GM18508 (cell line): ENCODE results near the gene PCP2.
"Not testable (repeated sequence)": the region's sequence is repeated elsewhere in the genome, so short reads cannot be mapped to it uniquely, and the experiment has no call there.

ENCODE experiments used
- ATAC-seq: cut with Tn5 transposase; IDR thresholded peaks from one replicate; pipeline ENCODE4 v1.9.1; 2021; ENCODE audit warnings: moderate number of reproducible peaks; ENCODE audit not compliant: insufficient read depth, unreplicated experiment

Gene PCP2

GRCh38 chr19:7662657-7663056 lies 29.1 kb upstream of the PCP2 start:
- no peak for ATAC-seq

- no peak for ATAC-seq
Measured at GRCh38 chr19:7661744-7662538, 28.4 kb upstream of the PCP2 start.

GRCh38 chr19:7658219-7658686 lies 24.7 kb upstream of the PCP2 start:
- no peak for ATAC-seq

GRCh38 chr19:7657131-7657751 lies 23.7 kb upstream of the PCP2 start:
- ATAC-seq: no peak

GRCh38 chr19:7655581-7655980 lies 22.1 kb upstream of the PCP2 start:
- ATAC-seq: no peak

GRCh38 chr19:7654401-7654800 lies 20.9 kb upstream of the PCP2 start:
- ATAC-seq: no peak

- ATAC-seq: no peak
Measured at GRCh38 chr19:7652061-7652641, 18.6 kb upstream of the PCP2 start.

- no peak for ATAC-seq
Measured at GRCh38 chr19:7650148-7650547, 16.6 kb upstream of the PCP2 start.

GRCh38 chr19:7648265-7649014 lies 14.9 kb upstream of the PCP2 start:
- no peak for ATAC-seq

- ATAC-seq: no peak
Measured at GRCh38 chr19:7647156-7647555, 13.6 kb upstream of the PCP2 start.

- ATAC-seq: no peak
Measured at GRCh38 chr19:7646426-7646700, 12.8 kb upstream of the PCP2 start.

GRCh38 chr19:7645656-7646425 lies 12.3 kb upstream of the PCP2 start:
- ATAC-seq: no peak

- no peak for ATAC-seq
Measured at GRCh38 chr19:7645163-7645562, 11.6 kb upstream of the PCP2 start.

GRCh38 chr19:7644550-7644877 lies 11.0 kb upstream of the PCP2 start:
- ATAC-seq: no peak

- ATAC-seq: not testable (repeated sequence)
Measured at GRCh38 chr19:7643629-7644549, 10.4 kb upstream of the PCP2 start.

GRCh38 chr19:7643031-7643415 lies 9.5 kb upstream of the PCP2 start:
- ATAC-seq: no peak

GRCh38 chr19:7642295-7643030 lies 8.9 kb upstream of the PCP2 start:
- ATAC-seq: no peak

- ATAC-seq: no peak
Measured at GRCh38 chr19:7641290-7642276, 8.1 kb upstream of the PCP2 start.
